Activated naive CD4-positive, alpha-beta T cell (primary cell): ENCODE data around the gene PRDM5.
A peak's percentile ranks its signal among the peaks of the same experiment; 100 is the strongest.

Experiments
- DNase-seq, 4 experiments: peaks; one replicate each; lab custom pipeline; 2025; lab: John Stamatoyannopoulos, UW

PRDM5 gene

GRCh38 chr4:120922381-120923206 is at the start of gene PRDM5:
PRDM5 (minus strand) TSS chr4:120922726; CDS start chr4:120922608, 118 bp downstream.
- DNase-seq = peak in 3 of 4 experiments; percentile 2 to 9 (median 4)

GRCh38 chr4:120971884-120972283 is 49.4 kb upstream of the PRDM5 start:
- DNase-seq = no peak

- DNase-seq = no peak
These were observed 43.4 kb upstream of the PRDM5 start for GRCh38 chr4:120965938-120966337.

GRCh38 chr4:120964596-120964995 is 42.1 kb upstream of the PRDM5 start:
- DNase-seq = no peak

GRCh38 chr4:120963449-120963848 is 40.9 kb upstream of the PRDM5 start:
- no peak for DNase-seq

- no peak for DNase-seq
These were observed 38.2 kb upstream of the PRDM5 start for GRCh38 chr4:120960656-120961267.

GRCh38 chr4:120948382-120948781 is 25.9 kb upstream of the PRDM5 start:
- DNase-seq = no peak

- DNase-seq = no peak
These were observed 20.2 kb upstream of the PRDM5 start for GRCh38 chr4:120942776-120943175.

- no peak for DNase-seq
These were observed 18.0 kb upstream of the PRDM5 start for GRCh38 chr4:120940547-120940946.

- DNase-seq = no peak
These were observed 17.2 kb upstream of the PRDM5 start for GRCh38 chr4:120939693-120940092.

- no peak for DNase-seq
These were observed 7.3 kb upstream of the PRDM5 start for GRCh38 chr4:120929847-120930246.

- DNase-seq = no peak
These were observed 5.4 kb upstream of the PRDM5 start for GRCh38 chr4:120927801-120928409.

- DNase-seq = no peak
These were observed 4.0 kb upstream of the PRDM5 start for GRCh38 chr4:120926358-120927025.

- DNase-seq = no peak
These were observed 2.4 kb upstream of the PRDM5 start for GRCh38 chr4:120924931-120925330.

- no peak for DNase-seq
These were observed 639 bp upstream of the PRDM5 start for GRCh38 chr4:120923207-120923522.

GRCh38 chr4:120921456-120922380 is 808 bp downstream of the PRDM5 start:
- DNase-seq = peak in 1 of 4 experiments; percentile 11

GRCh38 chr4:120920666-120921065 is 1.9 kb downstream of the PRDM5 start:
- DNase-seq = no peak

GRCh38 chr4:120919358-120919757 is 3.2 kb downstream of the PRDM5 start:
- no peak for DNase-seq

- DNase-seq = no peak
These were observed 3.7 kb downstream of the PRDM5 start for GRCh38 chr4:120918788-120919187.

- DNase-seq = no peak
These were observed 4.4 kb downstream of the PRDM5 start for GRCh38 chr4:120918092-120918491.

- DNase-seq = no peak
These were observed 5.6 kb downstream of the PRDM5 start for GRCh38 chr4:120916937-120917336.

GRCh38 chr4:120915336-120915735 is 7.2 kb downstream of the PRDM5 start:
- DNase-seq = no peak
